ENCODE results near the gene KASH5. TPM values are rescaled to one million over a fixed set of nuclear protein-coding genes. Genes with fewer than 3 reads are reported as not detected.

KASH5 gene
- total and polyA plus RNA-seq, 2 of the 4 experiments (the other 2 are of a cell fraction) = not detected

DNA sequence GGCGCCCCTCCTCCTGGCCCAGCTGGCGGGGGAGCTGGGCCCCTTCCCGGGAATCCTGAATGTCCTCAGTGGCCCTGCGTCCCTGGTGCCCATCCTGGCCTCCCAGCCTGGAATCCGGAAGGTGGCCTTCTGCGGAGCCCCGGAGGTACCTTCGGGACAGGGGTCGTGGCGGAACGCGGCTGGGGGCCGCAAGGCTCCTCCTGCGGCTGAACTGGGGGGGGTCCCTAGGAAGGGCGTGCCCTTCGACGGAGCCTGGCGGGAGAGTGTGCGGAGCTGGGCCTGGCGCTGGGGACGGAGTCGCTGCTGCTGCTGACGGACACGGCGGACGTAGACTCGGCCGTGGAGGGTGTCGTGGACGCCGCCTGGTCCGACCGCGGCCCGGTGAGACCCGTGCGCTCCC is 73.6 kb downstream of the KASH5 start:
- ChIA-PET CTCF (no interaction called here), POLR2A (ENCODE audit: unreplicated experiment) (no interaction called here)
- no peaks in the 10 kb centered on the region for H3K9me1 ChIP-seq (ENCODE audit: insufficient read depth, low read length)
- no peak overlapping the region for H3K4me3 ChIP-seq (ENCODE audit: insufficient read depth, low read depth, low read length)
- H3K56ac ChIP-seq (ENCODE audit: extremely low read depth, insufficient read depth, low read length) = no peak overlapping the region
- no peak overlapping the region for H2BK20ac ChIP-seq (ENCODE audit: low read depth, low read length)
- no peak overlapping the region for H4K8ac ChIP-seq (ENCODE audit: low read depth in 2 of 2, low read length in 2 of 2)
- H4K91ac ChIP-seq (ENCODE audit: insufficient read depth, low read depth, low read length) = no peak overlapping the region
- no peak overlapping the region for H4K5ac ChIP-seq (ENCODE audit: low read depth, low read length)
- H4K20me1 ChIP-seq (ENCODE audit: insufficient read depth, low read length) = no peaks in the 10 kb centered on the region
- no peak overlapping the region for H3K4me2 ChIP-seq (ENCODE audit: low read depth, low read length)
- no peak overlapping the region for H3K27ac ChIP-seq (ENCODE audit: insufficient read depth, low read length)
- no peaks in the 10 kb centered on the region for H3K4me1 ChIP-seq (ENCODE audit: control insufficient read depth, insufficient read depth, low read length)
- dilution Hi-C loops (cut with HindIII; ENCODE audit: low sequenced_read_pairs, unreplicated experiment) (no loop called here), intact Hi-C loops (cut with micrococcal nuclease) (no loop called here), in situ Hi-C loops (cut with MboI; ENCODE audit: low sequenced_read_pairs) (no loop called here)
- TF ChIP-seq, protein P1, sequence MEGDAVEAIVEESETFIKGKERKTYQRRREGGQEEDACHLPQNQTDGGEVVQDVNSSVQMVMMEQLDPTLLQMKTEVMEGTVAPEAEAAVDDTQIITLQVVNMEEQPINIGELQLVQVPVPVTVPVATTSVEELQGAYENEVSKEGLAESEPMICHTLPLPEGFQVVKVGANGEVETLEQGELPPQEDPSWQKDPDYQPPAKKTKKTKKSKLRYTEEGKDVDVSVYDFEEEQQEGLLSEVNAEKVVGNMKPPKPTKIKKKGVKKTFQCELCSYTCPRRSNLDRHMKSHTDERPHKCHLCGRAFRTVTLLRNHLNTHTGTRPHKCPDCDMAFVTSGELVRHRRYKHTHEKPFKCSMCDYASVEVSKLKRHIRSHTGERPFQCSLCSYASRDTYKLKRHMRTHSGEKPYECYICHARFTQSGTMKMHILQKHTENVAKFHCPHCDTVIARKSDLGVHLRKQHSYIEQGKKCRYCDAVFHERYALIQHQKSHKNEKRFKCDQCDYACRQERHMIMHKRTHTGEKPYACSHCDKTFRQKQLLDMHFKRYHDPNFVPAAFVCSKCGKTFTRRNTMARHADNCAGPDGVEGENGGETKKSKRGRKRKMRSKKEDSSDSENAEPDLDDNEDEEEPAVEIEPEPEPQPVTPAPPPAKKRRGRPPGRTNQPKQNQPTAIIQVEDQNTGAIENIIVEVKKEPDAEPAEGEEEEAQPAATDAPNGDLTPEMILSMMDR (conservative IDR thresholded peaks at IDR 0.05; ENCODE audit: low read depth, low read length) = no peak
- no peak for TF ChIP-seq MAZ (IDR thresholded peaks at IDR 0.05; ENCODE audit: borderline replicate concordance, low read depth, low read length)
- TF ChIP-seq BHLHE40 (IDR thresholded peaks at IDR 0.05; ENCODE audit: low read depth, low read length) = no peak
- H2BK120ac ChIP-seq (ENCODE audit: low read depth, low read length) = no peak overlapping the region
- no peak overlapping the region for H3K4ac ChIP-seq (ENCODE audit: low read depth, low read length)
- no peak overlapping the region for H3K18ac ChIP-seq (ENCODE audit: low read depth, low read length)
- no peak overlapping the region for H2AFZ ChIP-seq (replicated peaks; ENCODE audit: low read length, poor library complexity)
- H3K9me3 ChIP-seq (ENCODE audit: control insufficient read depth, insufficient read depth, low read length) = no peaks in the 10 kb centered on the region
- H3K14ac ChIP-seq (replicated peaks; ENCODE audit: low read depth, low read length) = no peak overlapping the region
- DNase-seq (no peak), ATAC-seq (ENCODE audit: low read depth) (no peak)
- 99% methylated on average over 23 of the region's 37 CpGs; no CpG with 5 or more reads in 1 of the 2 experiments for WGBS, 2 experiments (ENCODE audit: extremely low coverage in 2 of 2, insufficient read length in 1 of 2)
- H2AK5ac ChIP-seq (ENCODE audit: low read depth, low read length) = no peak overlapping the region
- H3K36me3 ChIP-seq (ENCODE audit: control insufficient read depth, insufficient read depth, low read length) = peaks cover 7% of the 10 kb centered on the region
- no peaks in the 10 kb centered on the region for H3K27me3 ChIP-seq (ENCODE audit: control insufficient read depth, insufficient read depth, low read length)
- H2BK5ac ChIP-seq (ENCODE audit: low read depth, low read length, poor library complexity, severe bottlenecking) = no peak overlapping the region
- H3K23ac ChIP-seq (ENCODE audit: low read depth, low read length) = no peak overlapping the region
- no TSS peak for BruUV-seq (replicated peaks)
- no peak overlapping the region for H2AK9ac ChIP-seq (replicated peaks; ENCODE audit: low read depth, low read length, poor library complexity)
- H3K9ac ChIP-seq (ENCODE audit: low read depth, low read length) = no peak overlapping the region
- H2BK15ac ChIP-seq (ENCODE audit: low read depth, low read length) = no peak overlapping the region
- H3K79me1 ChIP-seq (ENCODE audit: low read depth in 1 of 2, low read length in 2 of 2) = no peaks in the 10 kb centered on the region

Measured in IMR-90 (cell line).